Measurements from ENCODE around the gene FRMPD1.

GRCh38 chr9:37751186-37751585 is 100.4 kb downstream of the FRMPD1 start:
- TF ChIP-seq CTCF (IDR thresholded peaks at IDR 0.05) (no peak), POLR2A (IDR thresholded peaks at IDR 0.05) (no peak)
